Activated CD4-positive, CD25-positive, alpha-beta regulatory T cell treated with anti-CD3 and anti-CD28 coated beads, Interleukin-2, amount 50 U/mL, for 16 hours (primary cell): ENCODE data around the gene AKAP6.
"Not testable (repeated sequence)": the region's sequence is repeated elsewhere in the genome, so short reads cannot be mapped to it uniquely, and the experiment has no call there.

Source experiments
- DNase-seq: peaks from one replicate; pipeline ENCODE4 v3.0.0-alpha.2; 2020; ENCODE audit warnings: low read depth, low spot score

AKAP6 gene

DNA sequence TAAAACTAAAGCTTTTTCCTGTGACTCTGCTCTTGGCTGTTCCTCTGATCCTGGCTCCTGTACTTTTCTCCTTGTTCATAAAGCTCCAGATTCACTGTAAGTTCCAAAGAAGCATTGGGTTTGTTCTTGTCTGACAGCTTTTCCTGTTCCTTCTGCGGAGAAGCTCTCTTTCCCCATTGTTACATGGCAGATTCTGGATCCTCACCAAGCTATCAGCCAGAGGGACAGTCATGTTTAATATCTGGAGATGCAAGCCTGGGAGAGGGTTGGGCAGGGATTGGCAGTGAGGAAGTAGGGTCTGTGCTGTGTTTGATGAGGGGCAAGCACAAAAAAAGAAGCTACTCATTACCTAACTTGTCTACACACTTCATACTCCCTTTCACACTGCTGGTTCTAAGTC is 107.9 kb downstream of the AKAP6 start:
- DNase-seq, result no peak

DNA sequence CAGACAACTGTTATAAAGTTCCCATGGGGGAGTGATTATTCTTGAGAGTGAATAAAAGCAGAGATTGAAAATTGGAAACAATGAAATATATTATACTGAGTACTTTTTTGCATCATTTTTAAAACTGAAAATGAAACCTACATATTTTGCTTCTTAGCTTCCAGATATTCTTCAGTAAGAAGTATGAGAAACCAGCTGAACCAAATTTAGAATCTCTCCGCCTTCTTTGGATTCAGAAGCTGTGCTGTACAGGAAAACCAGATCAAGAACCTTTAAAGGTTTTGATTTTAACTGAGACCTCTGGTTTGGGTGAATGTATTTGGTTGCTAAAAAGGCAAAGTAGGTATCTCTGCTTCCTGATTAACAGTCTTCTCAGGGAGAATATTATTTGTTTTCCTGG is 109.4 kb downstream of the AKAP6 start:
- DNase-seq, result no peak

GRCh38 chr14:32443890-32444661 is 115.0 kb downstream of the AKAP6 start:
- DNase-seq, result no peak

GRCh38 chr14:32447371-32447770 is 118.3 kb downstream of the AKAP6 start:
- DNase-seq, result no peak

GRCh38 chr14:32449648-32450047 is 120.5 kb downstream of the AKAP6 start:
- no peak for DNase-seq

GRCh38 chr14:32450919-32451675 is 122.0 kb downstream of the AKAP6 start:
- DNase-seq, result no peak

GRCh38 chr14:32453857-32454810 is 125.0 kb downstream of the AKAP6 start:
- DNase-seq, result no peak

GRCh38 chr14:32457213-32457920 is 128.3 kb downstream of the AKAP6 start:
- DNase-seq, result no peak

DNA sequence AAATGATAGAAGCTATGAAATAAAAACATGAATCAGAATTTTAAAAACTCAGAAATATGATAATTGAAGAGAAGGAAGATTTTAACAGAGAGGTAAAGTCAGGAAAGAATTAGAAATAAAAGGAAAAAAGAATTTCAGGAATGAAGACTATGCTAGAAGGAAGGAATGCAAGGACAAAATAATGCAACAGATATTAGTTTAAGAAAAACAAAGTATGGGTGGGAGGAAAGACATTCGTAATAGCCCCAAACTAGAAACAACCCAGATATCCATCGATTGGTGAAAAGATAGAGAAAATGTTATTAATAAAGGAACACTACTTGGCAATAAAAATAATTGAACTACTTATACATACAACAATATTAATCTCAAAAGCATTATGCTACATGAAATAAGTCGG is 129.6 kb downstream of the AKAP6 start:
- no peak for DNase-seq

DNA sequence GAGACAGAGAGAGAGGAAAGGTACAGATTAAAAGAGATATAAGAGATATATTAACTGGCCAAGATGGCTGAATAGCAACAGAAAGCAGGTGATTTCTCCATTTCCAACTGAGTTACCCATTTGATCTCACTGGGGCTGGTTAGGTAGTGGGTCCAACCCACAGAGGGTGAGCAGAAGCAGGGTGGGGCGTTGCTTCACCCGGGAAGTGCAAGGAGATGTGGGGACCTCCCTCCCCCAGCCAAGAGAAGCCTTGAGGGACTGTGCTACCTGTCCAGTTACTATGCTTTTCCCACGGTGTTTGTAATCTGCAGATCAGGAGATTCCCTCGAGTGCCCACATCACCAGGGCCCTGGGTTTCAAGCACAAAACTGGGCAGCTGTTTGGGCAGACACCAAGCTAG is 131.2 kb downstream of the AKAP6 start:
- DNase-seq, result no peak

GRCh38 chr14:32462553-32462952 is 133.5 kb downstream of the AKAP6 start:
- DNase-seq, result not testable (repeated sequence)

GRCh38 chr14:32468955-32469354 is 139.9 kb downstream of the AKAP6 start:
- DNase-seq, result no peak

DNA sequence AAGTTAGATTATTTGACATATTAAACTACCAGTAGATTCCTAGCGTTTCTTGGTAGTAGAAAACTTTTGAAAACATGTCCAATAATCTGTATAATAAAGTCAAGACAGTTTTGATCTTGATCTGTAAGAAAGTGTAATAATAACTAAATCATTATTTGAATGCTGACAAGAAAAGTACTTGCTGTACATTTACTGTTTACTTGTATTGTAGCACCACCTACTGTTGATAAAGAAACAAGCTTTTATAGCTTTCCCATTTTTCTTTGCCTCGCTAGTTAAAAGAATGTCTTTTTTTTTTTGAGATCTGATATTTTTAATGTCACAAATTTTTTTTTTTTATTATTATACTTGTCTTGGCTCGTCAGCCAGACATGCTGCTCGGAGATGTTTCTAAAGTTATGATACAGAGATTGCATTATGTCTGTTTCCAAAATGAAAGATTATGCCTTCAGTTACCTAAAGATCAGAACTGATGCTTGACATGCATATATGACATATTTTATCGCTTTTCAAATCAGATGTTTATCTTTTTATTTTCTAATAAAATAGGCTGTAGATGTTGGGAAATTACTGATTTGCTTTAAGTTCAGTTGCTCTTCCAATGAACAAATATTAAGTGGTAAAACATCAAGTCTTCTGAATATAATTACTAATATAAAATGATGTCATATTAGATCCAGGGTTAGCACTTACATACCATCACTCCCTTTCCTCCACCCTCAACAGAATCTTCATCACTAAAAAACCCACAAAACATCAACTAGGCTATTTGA is 140.5 kb downstream of the AKAP6 start:
- no peak for DNase-seq

GRCh38 chr14:32470161-32470715 is 141.1 kb downstream of the AKAP6 start:
- no peak for DNase-seq

GRCh38 chr14:32471181-32471580 is 142.1 kb downstream of the AKAP6 start:
- no peak for DNase-seq

DNA sequence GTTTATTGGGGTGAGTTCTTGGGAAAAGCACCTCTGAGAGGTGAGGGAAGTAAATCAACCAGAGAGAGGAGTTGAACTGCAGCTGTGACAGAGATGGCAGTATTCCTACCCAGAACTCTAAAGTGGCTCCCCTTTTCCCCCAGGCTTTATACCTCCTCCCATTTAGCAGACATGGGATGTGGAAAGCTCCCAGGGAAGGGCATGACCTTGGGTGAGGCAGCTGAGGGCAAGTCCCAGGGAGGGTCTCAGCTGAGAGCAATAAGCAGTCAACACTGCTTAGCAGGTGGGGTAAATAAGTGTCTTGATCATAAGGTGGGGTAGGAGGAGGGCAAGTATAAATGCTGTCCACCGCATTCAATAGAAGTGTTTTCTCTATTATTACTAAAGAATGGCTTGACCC is 143.0 kb downstream of the AKAP6 start:
- no peak for DNase-seq

GRCh38 chr14:32472512-32473463 is 143.7 kb downstream of the AKAP6 start:
- no peak for DNase-seq

GRCh38 chr14:32473464-32473855 is 144.4 kb downstream of the AKAP6 start:
- DNase-seq, result no peak
